ENCODE data around the gene TSPAN9. TPM values are rescaled to one million over a fixed set of nuclear protein-coding genes. Genes with fewer than 3 reads are reported as not detected.

The TSPAN9 gene
- total RNA-seq, 1 experiment from 2014 or later, result 13.4 TPM

DNA sequence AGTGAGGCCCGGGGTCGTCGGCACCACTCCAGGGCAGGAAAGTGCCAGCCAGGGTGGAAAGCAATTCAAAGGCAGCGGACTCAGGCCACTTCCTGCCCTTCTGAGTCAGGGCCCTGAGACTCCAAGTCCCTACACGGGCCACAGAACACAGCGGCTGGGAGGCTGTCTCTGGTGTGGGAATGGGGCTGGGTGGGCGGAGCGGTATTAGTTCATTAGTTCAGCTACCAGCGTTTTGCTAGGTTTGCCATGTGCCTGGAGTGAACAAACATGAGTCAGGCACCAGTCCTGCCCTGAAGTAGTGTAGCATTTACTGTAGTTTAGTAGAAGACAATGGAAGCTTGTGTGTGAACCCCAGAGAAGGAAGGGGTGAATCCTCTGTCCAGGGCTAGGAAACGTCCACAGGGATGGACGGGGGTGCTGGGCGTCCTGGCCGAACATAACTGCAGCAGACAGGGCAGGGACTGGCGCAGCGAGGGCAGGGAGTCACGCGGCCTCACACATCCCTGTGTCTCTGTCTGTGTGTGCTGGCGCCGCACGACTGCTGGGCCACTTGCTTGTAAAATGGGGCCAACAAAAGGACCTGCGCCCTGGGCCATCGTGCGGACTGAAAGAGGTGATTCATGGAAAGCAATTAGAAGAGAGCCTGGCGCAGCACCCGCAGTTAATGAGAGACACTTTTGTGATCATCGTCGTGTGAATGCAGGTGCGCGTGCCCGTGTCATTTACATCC lies 227.4 kb downstream of the TSPAN9 start:
- H3K4me3 Mint-ChIP-seq (ENCODE audit: unreplicated experiment), result no peak overlapping the region
- TF ChIP-seq, protein P1, sequence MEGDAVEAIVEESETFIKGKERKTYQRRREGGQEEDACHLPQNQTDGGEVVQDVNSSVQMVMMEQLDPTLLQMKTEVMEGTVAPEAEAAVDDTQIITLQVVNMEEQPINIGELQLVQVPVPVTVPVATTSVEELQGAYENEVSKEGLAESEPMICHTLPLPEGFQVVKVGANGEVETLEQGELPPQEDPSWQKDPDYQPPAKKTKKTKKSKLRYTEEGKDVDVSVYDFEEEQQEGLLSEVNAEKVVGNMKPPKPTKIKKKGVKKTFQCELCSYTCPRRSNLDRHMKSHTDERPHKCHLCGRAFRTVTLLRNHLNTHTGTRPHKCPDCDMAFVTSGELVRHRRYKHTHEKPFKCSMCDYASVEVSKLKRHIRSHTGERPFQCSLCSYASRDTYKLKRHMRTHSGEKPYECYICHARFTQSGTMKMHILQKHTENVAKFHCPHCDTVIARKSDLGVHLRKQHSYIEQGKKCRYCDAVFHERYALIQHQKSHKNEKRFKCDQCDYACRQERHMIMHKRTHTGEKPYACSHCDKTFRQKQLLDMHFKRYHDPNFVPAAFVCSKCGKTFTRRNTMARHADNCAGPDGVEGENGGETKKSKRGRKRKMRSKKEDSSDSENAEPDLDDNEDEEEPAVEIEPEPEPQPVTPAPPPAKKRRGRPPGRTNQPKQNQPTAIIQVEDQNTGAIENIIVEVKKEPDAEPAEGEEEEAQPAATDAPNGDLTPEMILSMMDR (IDR thresholded peaks at IDR 0.05; ENCODE audit: unreplicated experiment), result no peak
- H3K9me3 Mint-ChIP-seq (ENCODE audit: unreplicated experiment), result no peaks in the 10 kb centered on the region
- peaks cover 26% of the 10 kb centered on the region for H3K4me1 Mint-ChIP-seq (ENCODE audit: insufficient read depth, unreplicated experiment)
- no peaks in the 10 kb centered on the region for H3K36me3 Mint-ChIP-seq (ENCODE audit: insufficient read depth, unreplicated experiment)
- H3K27me3 Mint-ChIP-seq (ENCODE audit: insufficient read depth, unreplicated experiment), result no peaks in the 10 kb centered on the region
- CTCF ChIA-PET, result interaction anchor here (0.9 to 10.6 kb wide), 5 partner anchors 59 to 499 kb away, joined by 3 to 188 read pairs (median 4); no protein-coding TSS in a partner anchor
- no peak overlapping the region for H3K27ac Mint-ChIP-seq (ENCODE audit: low read depth, unreplicated experiment)
- BruUV-seq (replicated peaks), result no TSS peak
- intact Hi-C loops (cut with micrococcal nuclease), result loop anchor here (1.0 to 5.0 kb wide), 3 partner anchors 473 to 733 kb away; no protein-coding TSS in a partner anchor
- POLR2A ChIA-PET, result no interaction called here
- peak; percentile 74 for DNase-seq (ENCODE audit: unreplicated experiment)

DNA sequence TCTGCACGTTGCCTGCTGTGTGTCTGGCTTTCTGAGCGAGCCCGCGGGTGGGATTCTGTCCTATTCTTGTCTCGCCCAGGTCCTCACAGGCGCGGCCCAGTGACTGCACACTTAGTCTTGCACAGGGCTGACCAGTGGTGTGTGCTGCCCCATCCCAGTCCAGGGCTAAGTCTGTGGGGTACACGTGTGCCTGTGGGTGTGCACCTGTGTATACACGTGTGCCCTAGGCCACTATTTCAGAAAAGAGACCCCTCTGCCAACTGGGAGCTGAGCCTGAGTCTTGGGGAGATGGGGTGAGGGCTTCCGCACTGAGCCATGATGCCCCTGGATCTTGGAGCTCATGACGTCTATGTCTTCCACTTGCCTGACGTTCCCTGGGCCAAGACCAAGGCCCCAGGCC lies 228.3 kb downstream of the TSPAN9 start:
- intact Hi-C loops (cut with micrococcal nuclease), result no loop called here
- H3K4me3 Mint-ChIP-seq (ENCODE audit: unreplicated experiment), result no peak overlapping the region
- no TSS peak for BruUV-seq (replicated peaks)
- CTCF ChIA-PET, result interaction anchor here (1.0 to 1.7 kb wide), 2 partner anchors 152 to 217 kb away, joined by 3 to 4 read pairs; no protein-coding TSS in a partner anchor
- no peak overlapping the region for H3K27ac Mint-ChIP-seq (ENCODE audit: low read depth, unreplicated experiment)
- DNase-seq (ENCODE audit: unreplicated experiment), result no peak
- H3K4me1 Mint-ChIP-seq (ENCODE audit: insufficient read depth, unreplicated experiment), result peaks cover 17% of the 10 kb centered on the region
- POLR2A ChIA-PET, result interaction anchor here (0.7 kb wide), 1 partner anchor 9 kb away, joined by 3 read pairs; no protein-coding TSS in a partner anchor
- TF ChIP-seq, protein P1 (IDR thresholded peaks at IDR 0.05; ENCODE audit: unreplicated experiment), result no peak
- no peaks in the 10 kb centered on the region for H3K27me3 Mint-ChIP-seq (ENCODE audit: insufficient read depth, unreplicated experiment)
- H3K36me3 Mint-ChIP-seq (ENCODE audit: insufficient read depth, unreplicated experiment), result no peaks in the 10 kb centered on the region
- no peaks in the 10 kb centered on the region for H3K9me3 Mint-ChIP-seq (ENCODE audit: unreplicated experiment)

DNA sequence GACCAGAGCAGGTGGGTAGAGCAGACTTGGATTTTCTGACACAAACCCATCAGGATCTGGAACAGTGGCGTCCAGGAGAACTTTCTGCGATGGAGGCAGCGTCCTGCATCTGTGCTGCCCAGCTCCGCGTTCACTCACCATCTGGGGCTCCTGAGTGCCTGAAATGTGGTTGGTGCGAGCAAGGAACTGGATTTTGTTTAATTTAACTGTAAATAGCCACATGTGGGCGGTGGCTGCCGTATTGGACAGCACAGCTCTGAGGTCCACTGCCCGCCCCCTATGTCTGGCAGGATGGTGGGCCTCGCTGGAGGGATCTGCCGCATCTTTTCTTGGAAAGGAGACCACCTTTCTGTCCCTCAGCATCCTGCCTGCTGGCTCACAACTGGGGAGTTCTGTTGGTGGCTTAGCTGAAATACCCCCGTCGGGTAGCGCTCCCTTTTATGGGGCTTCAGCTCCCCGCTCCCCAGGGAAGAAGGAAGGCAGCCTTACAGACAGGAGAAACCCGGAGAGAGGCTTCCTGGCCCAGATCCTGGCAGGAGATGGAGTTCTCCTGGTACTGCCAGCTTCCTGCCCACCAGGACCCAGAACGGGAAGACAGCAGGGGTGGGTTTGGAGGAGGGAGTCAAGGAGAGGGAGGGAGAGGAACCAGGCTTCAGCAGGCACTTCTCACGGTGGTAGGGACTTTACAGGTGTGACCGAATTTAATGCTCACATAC lies 228.9 kb downstream of the TSPAN9 start:
- no peak overlapping the region for H3K4me3 Mint-ChIP-seq (ENCODE audit: unreplicated experiment)
- H3K27ac Mint-ChIP-seq (ENCODE audit: low read depth, unreplicated experiment), result no peak overlapping the region
- BruUV-seq (replicated peaks), result no TSS peak
- H3K4me1 Mint-ChIP-seq (ENCODE audit: insufficient read depth, unreplicated experiment), result peaks cover 13% of the 10 kb centered on the region
- no peaks in the 10 kb centered on the region for H3K27me3 Mint-ChIP-seq (ENCODE audit: insufficient read depth, unreplicated experiment)
- H3K36me3 Mint-ChIP-seq (ENCODE audit: insufficient read depth, unreplicated experiment), result no peaks in the 10 kb centered on the region
- CTCF ChIA-PET, result interaction anchor here (0.5 to 1.7 kb wide), 5 partner anchors 151 to 468 kb away, joined by 3 to 5 read pairs (median 4); no protein-coding TSS in a partner anchor
- intact Hi-C loops (cut with micrococcal nuclease), result no loop called here
- H3K9me3 Mint-ChIP-seq (ENCODE audit: unreplicated experiment), result no peaks in the 10 kb centered on the region
- DNase-seq (ENCODE audit: unreplicated experiment), result no peak
- TF ChIP-seq, protein P1 (IDR thresholded peaks at IDR 0.05; ENCODE audit: unreplicated experiment), result no peak
- POLR2A ChIA-PET, result interaction anchor here (0.7 kb wide), 2 partner anchors 9 to 45 kb away, joined by 3 to 4 read pairs; no protein-coding TSS in a partner anchor

DNA sequence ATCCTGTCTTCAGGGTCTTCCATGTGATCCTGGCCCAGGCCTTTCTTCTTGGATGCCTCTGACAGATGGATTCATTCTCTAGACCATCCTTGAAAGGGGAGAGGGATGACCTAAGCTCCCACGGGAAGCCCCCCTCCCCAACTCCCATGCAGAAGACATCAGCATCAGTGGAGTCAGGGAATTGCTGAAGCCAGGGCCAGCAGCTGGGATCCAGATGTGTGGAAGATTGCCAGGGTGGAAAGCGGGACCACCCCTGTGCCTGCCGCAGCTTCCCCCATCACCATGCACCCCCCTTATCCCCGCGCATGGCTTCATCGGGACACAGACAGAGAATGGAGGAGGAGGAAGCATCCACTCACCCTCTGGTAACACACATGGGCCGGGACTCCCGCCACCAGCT lies 230.2 kb downstream of the TSPAN9 start:
- TF ChIP-seq, protein P1 (IDR thresholded peaks at IDR 0.05; ENCODE audit: unreplicated experiment), result no peak
- Mint-ChIP-seq H3K4me3 (ENCODE audit: unreplicated experiment) (no peak overlapping the region), H3K9me3 (ENCODE audit: unreplicated experiment) (no peaks in the 10 kb centered on the region), H3K27ac (ENCODE audit: low read depth, unreplicated experiment) (no peak overlapping the region), H3K27me3 (ENCODE audit: insufficient read depth, unreplicated experiment) (no peaks in the 10 kb centered on the region), H3K4me1 (ENCODE audit: insufficient read depth, unreplicated experiment) (peaks cover 23% of the 10 kb centered on the region), H3K36me3 (ENCODE audit: insufficient read depth, unreplicated experiment) (no peaks in the 10 kb centered on the region)
- DNase-seq (ENCODE audit: unreplicated experiment), result no peak
- no TSS peak for BruUV-seq (replicated peaks)
- ChIA-PET POLR2A (no interaction called here), CTCF (interaction anchor here (0.6 kb wide), 1 partner anchor 469 kb away, joined by 3 read pairs; no protein-coding TSS in a partner anchor)
- intact Hi-C loops (cut with micrococcal nuclease), result no loop called here

All from MCF 10A (cell line).